ENCODE results near the gene HBS1L. TPM values are rescaled to one million over a fixed set of nuclear protein-coding genes. Genes with fewer than 3 reads are reported as not detected.
A peak's percentile ranks its signal among the peaks of the same experiment; 100 is the strongest.

HBS1L gene
- total RNA-seq, 3 donors from 2014 or later, result 72.8 to 92.3 (median 85.3) TPM

- no peak for ATAC-seq
- H3K9me3 Mint-ChIP-seq, result no peaks in the 10 kb centered on the region
- no peak for DNase-seq
- no peaks in the 10 kb centered on the region for H3K27me3 Mint-ChIP-seq (ENCODE audit: low read depth)
- H3K36me3 Mint-ChIP-seq (ENCODE audit: insufficient read depth), result peaks cover 9% of the 10 kb centered on the region
- peaks cover 64% of the 10 kb centered on the region for H3K4me1 Mint-ChIP-seq (ENCODE audit: low read depth)
- no peak overlapping the region for H3K4me3 Mint-ChIP-seq
Measured at GRCh38 chr6:135012349-135012748, 42.3 kb downstream of the HBS1L start.

DNA sequence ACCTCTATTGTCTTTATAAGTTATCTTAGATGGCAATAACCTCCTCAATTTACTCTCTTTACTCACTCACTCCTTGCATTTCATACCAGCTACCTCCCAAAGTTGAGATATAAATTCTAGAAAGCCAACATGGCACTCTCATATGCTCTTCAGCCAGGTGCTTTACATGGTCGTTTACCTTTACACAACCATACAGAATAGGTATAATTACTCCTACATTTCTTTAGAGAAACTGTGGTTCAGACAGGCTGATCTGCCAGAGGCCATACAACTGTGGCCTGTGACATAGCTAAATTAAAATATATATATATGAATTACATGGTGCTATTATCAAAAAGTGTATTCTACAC lies 45.7 kb downstream of the HBS1L start:
- DNase-seq (no peak), ATAC-seq (no peak)
- H3K9me3 Mint-ChIP-seq, result no peaks in the 10 kb centered on the region
- H3K36me3 Mint-ChIP-seq (ENCODE audit: insufficient read depth), result peaks cover 8% of the 10 kb centered on the region
- H3K27me3 Mint-ChIP-seq (ENCODE audit: low read depth), result no peaks in the 10 kb centered on the region
- no peak overlapping the region for H3K4me3 Mint-ChIP-seq
- H3K4me1 Mint-ChIP-seq (ENCODE audit: low read depth), result peaks cover 40% of the 10 kb centered on the region

GRCh38 chr6:135008072-135008940 lies 46.3 kb downstream of the HBS1L start:
- peaks cover 35% of the 10 kb centered on the region for H3K4me1 Mint-ChIP-seq (ENCODE audit: low read depth)
- H3K4me3 Mint-ChIP-seq, result no peak overlapping the region
- peaks cover 6% of the 10 kb centered on the region for H3K36me3 Mint-ChIP-seq (ENCODE audit: insufficient read depth)
- ATAC-seq (peak; percentile 81 to 82), DNase-seq (no peak)
- H3K9me3 Mint-ChIP-seq, result no peaks in the 10 kb centered on the region
- no peaks in the 10 kb centered on the region for H3K27me3 Mint-ChIP-seq (ENCODE audit: low read depth)

- H3K9me3 Mint-ChIP-seq, result no peaks in the 10 kb centered on the region
- no peaks in the 10 kb centered on the region for H3K27me3 Mint-ChIP-seq (ENCODE audit: low read depth)
- H3K4me3 Mint-ChIP-seq, result no peak overlapping the region
- peak in 1 of 2 donors; percentile 52 for ATAC-seq
- H3K36me3 Mint-ChIP-seq (ENCODE audit: insufficient read depth), result peaks cover 6% of the 10 kb centered on the region
- H3K4me1 Mint-ChIP-seq (ENCODE audit: low read depth), result peaks cover 27% of the 10 kb centered on the region
- DNase-seq, result no peak
Measured at GRCh38 chr6:135006386-135006914, 48.2 kb downstream of the HBS1L start.

GRCh38 chr6:135004399-135004798 lies 50.2 kb downstream of the HBS1L start:
- Mint-ChIP-seq H3K27me3 (ENCODE audit: low read depth) (no peaks in the 10 kb centered on the region), H3K36me3 (ENCODE audit: insufficient read depth) (peaks cover 6% of the 10 kb centered on the region), H3K4me1 (ENCODE audit: low read depth) (peaks cover 24% of the 10 kb centered on the region), H3K9me3 (no peaks in the 10 kb centered on the region), H3K4me3 (no peak overlapping the region)
- no peak for DNase-seq
- ATAC-seq, result no peak

GRCh38 chr6:135002974-135003703 lies 51.5 kb downstream of the HBS1L start:
- Mint-ChIP-seq H3K4me3 (no peak overlapping the region), H3K27me3 (ENCODE audit: low read depth) (no peaks in the 10 kb centered on the region), H3K36me3 (ENCODE audit: insufficient read depth) (peaks cover 4% of the 10 kb centered on the region), H3K9me3 (no peaks in the 10 kb centered on the region), H3K4me1 (ENCODE audit: low read depth) (peaks cover 15% of the 10 kb centered on the region)
- DNase-seq, result no peak
- peak; percentile 48 to 69 for ATAC-seq

DNA sequence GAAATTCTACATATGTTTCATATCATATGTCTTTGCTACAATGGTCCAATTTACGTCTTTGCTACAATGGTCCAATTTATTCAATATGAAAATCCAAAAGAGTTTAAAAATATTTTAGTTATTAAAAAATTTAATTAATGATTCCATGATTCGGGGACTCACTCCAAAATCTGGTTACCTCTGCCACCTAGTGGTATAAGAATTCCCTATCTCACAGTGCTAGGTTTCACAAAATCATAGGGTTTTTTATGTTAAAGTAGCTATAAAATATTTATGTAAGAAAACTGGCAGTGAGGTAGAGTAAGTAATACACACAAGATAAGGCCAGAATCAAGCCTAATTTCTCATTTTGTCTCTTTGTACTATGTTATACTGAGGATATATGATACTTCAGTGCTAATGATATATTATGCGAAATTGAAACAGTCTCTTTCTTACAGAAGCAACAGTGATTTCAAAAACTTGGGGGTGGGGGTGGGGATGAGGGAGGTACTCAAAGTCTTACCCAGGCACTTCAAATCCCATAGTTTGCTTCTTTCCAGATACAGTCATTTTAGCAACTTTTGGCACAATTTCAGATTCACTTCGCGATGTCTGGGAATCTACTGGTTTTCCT lies 52.3 kb downstream of the HBS1L start:
- H3K27me3 Mint-ChIP-seq (ENCODE audit: low read depth), result no peaks in the 10 kb centered on the region
- H3K36me3 Mint-ChIP-seq (ENCODE audit: insufficient read depth), result peaks cover 7% of the 10 kb centered on the region
- H3K4me3 Mint-ChIP-seq, result no peak overlapping the region
- no peak for ATAC-seq
- no peaks in the 10 kb centered on the region for H3K9me3 Mint-ChIP-seq
- no peak for DNase-seq
- H3K4me1 Mint-ChIP-seq (ENCODE audit: low read depth), result peaks cover 12% of the 10 kb centered on the region

DNA sequence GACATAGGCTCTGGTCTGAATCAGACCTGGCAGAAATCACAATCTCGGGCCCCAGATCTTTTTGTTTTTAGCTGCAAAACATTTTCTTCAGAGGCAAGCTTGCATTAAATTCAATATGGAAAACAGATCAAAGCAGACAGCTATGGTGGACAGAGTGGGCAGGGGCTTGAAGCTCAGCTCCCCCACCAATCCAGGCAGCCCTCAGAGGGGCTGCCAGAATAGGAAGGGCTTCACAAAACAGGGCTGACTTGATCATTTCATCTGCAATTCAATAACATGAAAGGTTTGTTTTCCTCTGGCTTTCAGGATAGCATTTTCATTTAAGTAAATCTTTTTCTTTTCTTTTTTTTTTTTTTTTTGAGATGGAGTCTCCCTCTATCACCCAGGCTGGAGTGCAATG lies 55.5 kb downstream of the HBS1L start:
- DNase-seq (no peak), ATAC-seq (no peak)
- Mint-ChIP-seq H3K27me3 (ENCODE audit: low read depth) (no peaks in the 10 kb centered on the region), H3K9me3 (no peaks in the 10 kb centered on the region), H3K36me3 (ENCODE audit: insufficient read depth) (peaks cover 19% of the 10 kb centered on the region), H3K4me3 (no peak overlapping the region), H3K4me1 (ENCODE audit: low read depth) (peaks cover 15% of the 10 kb centered on the region)

GRCh38 chr6:134997133-134997995 lies 57.3 kb downstream of the HBS1L start:
- no peaks in the 10 kb centered on the region for H3K27me3 Mint-ChIP-seq (ENCODE audit: low read depth)
- peaks cover 21% of the 10 kb centered on the region for H3K36me3 Mint-ChIP-seq (ENCODE audit: insufficient read depth)
- H3K4me3 Mint-ChIP-seq, result no peak overlapping the region
- ATAC-seq (no peak), DNase-seq (no peak)
- H3K4me1 Mint-ChIP-seq (ENCODE audit: low read depth), result peaks cover 10% of the 10 kb centered on the region
- no peaks in the 10 kb centered on the region for H3K9me3 Mint-ChIP-seq

DNA sequence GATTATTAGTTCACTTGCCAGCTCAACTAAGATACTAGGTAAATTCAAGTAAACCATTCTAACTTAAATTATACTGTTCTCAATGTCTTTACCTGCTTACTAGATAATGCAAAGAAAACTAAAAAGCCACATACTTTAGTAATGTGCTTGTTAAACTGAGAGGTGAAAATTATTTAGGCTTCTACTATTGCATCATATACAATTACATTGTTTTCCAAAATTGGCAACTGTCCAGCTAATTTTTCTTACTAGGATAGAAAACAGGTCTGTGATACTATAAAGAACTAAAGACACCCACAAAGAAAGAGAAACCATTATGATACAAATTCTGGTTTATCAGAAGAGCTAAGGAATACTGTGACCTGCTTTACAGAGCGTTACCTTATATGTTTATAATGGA lies 59.1 kb downstream of the HBS1L start:
- Mint-ChIP-seq H3K4me1 (ENCODE audit: low read depth) (peaks cover 9% of the 10 kb centered on the region), H3K27me3 (ENCODE audit: low read depth) (no peaks in the 10 kb centered on the region), H3K9me3 (no peaks in the 10 kb centered on the region), H3K4me3 (no peak overlapping the region), H3K36me3 (ENCODE audit: insufficient read depth) (peaks cover 25% of the 10 kb centered on the region)
- no peak for DNase-seq
- no peak for ATAC-seq

GRCh38 chr6:134994431-134994830 lies 60.2 kb downstream of the HBS1L start:
- peaks cover 9% of the 10 kb centered on the region for H3K4me1 Mint-ChIP-seq (ENCODE audit: low read depth)
- H3K9me3 Mint-ChIP-seq, result no peaks in the 10 kb centered on the region
- H3K27me3 Mint-ChIP-seq (ENCODE audit: low read depth), result no peaks in the 10 kb centered on the region
- H3K36me3 Mint-ChIP-seq (ENCODE audit: insufficient read depth), result peaks cover 28% of the 10 kb centered on the region
- no peak for ATAC-seq
- DNase-seq, result no peak
- H3K4me3 Mint-ChIP-seq, result no peak overlapping the region

DNA sequence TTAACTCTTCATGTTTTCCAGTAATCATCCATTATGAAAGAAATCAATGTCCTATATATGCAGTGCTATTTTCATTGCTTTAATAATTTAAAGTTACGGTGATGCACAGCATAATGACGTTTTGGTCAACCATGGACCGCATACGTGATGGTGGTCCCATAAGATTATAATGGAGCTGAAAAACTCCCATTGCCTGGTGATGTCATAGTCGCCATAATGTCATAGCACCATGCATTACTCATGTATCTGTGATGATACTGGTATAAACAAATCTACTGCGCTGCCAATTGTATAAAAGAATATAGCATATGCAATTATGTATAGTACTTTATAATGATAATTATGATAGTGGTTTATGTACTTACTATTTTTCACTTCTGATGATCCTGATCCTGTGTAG lies 62.5 kb downstream of the HBS1L start:
- no peak overlapping the region for H3K4me3 Mint-ChIP-seq
- H3K36me3 Mint-ChIP-seq (ENCODE audit: insufficient read depth), result peaks cover 28% of the 10 kb centered on the region
- peaks cover 2% of the 10 kb centered on the region for H3K4me1 Mint-ChIP-seq (ENCODE audit: low read depth)
- no peaks in the 10 kb centered on the region for H3K9me3 Mint-ChIP-seq
- no peak for DNase-seq
- no peak for ATAC-seq
- no peaks in the 10 kb centered on the region for H3K27me3 Mint-ChIP-seq (ENCODE audit: low read depth)

DNA sequence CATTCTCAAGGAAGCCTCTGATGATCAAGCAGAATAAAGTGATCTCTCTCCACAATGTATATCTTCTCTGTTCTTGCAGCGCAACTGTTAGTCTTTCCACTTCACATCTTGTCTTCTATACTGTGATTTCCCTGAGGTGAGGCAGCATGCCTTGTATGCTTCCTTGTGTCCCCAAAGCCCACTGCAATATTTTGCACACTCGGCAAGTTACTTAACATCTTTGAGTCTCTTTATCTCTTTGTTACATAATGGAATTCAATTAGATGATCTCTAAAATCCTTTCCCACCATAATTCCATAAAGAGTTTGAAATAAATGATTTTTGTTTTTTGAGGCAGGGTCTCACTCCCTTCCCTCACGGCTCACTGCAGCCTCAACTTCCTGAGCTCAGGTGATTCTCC lies 64.4 kb downstream of the HBS1L start:
- ATAC-seq, result no peak

DNA sequence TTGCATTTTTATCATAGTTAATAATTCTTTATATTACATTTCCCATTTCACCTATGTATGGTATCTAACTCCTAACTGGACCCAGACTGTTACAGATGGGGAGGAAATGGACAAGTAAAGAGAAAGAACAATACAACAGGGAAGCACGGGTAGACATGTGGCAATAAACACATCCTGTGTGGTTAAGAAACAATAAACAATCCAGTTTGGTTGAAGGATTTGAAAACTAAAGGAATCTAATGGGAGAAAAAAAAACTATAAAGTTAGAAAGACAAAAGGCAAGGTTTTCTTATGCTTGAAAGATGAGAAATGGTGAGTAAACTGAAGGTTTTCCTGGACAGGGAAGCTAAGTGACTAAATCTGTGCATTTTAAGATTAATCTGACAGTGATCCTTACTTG lies 69.8 kb downstream of the HBS1L start:
- Mint-ChIP-seq H3K4me1 (ENCODE audit: low read depth) (peaks cover 31% of the 10 kb centered on the region), H3K9me3 (no peaks in the 10 kb centered on the region), H3K36me3 (ENCODE audit: insufficient read depth) (peaks cover 41% of the 10 kb centered on the region), H3K27me3 (ENCODE audit: low read depth) (no peaks in the 10 kb centered on the region), H3K4me3 (no peak overlapping the region)
- no peak for ATAC-seq
- no peak for DNase-seq

More for the DNA sequence above, 64.4 kb downstream of the HBS1L start:
- Mint-ChIP-seq H3K36me3 (ENCODE audit: insufficient read depth) (peaks cover 18% of the 10 kb centered on the region), H3K4me1 (ENCODE audit: low read depth) (no peaks in the 10 kb centered on the region), H3K9me3 (no peaks in the 10 kb centered on the region), H3K27me3 (ENCODE audit: low read depth) (no peaks in the 10 kb centered on the region), H3K4me3 (no peak overlapping the region)
- no peak for DNase-seq

Data from activated T-cell treated with anti-CD3 and anti-CD28 coated beads, Interleukin-2, amount 50 U/mL, for 4 hours (primary cell).